ENCODE data around the gene ASXL2. TPM values are rescaled to one million over a fixed set of nuclear protein-coding genes. Genes with fewer than 3 reads are reported as not detected.

The ASXL2 gene
- total RNA-seq, 1 experiment from 2014 or later = 35.7 TPM

GRCh38 chr2:25742501-25742900 lies 135.8 kb downstream of the ASXL2 start:
- no TSS peak for BruUV-seq (replicated peaks)
- CTCF ChIA-PET = no interaction called here

GRCh38 chr2:25740810-25741381 lies 137.4 kb downstream of the ASXL2 start:
- Mint-ChIP-seq H3K27me3 (ENCODE audit: insufficient read depth, unreplicated experiment) (no peaks in the 10 kb centered on the region), H3K27ac (ENCODE audit: unreplicated experiment) (no peak overlapping the region), H3K4me1 (ENCODE audit: low read depth, unreplicated experiment) (no peaks in the 10 kb centered on the region), H3K36me3 (ENCODE audit: insufficient read depth, unreplicated experiment) (peaks cover 41% of the 10 kb centered on the region), H3K4me3 (ENCODE audit: unreplicated experiment) (no peak overlapping the region), H3K9me3 (ENCODE audit: unreplicated experiment) (no peaks in the 10 kb centered on the region)
- H3K36me3 ChIP-seq (ENCODE audit: control insufficient read depth, insufficient read depth, low read length) = peaks cover 2% of the 10 kb centered on the region
- no TSS peak for BruUV-seq (replicated peaks)
- ChIA-PET POLR2A (no interaction called here), CTCF (no interaction called here)
- H3K4me1 ChIP-seq = no peaks in the 10 kb centered on the region
- H3K4me3 ChIP-seq (ENCODE audit: low read depth, low read length) = no peak overlapping the region
- H3K27me3 ChIP-seq (replicated peaks; ENCODE audit: control insufficient read depth, insufficient read depth, low read length) = no peaks in the 10 kb centered on the region
- H3K9me3 ChIP-seq = no peaks in the 10 kb centered on the region
- no peak for DNase-seq
- TF ChIP-seq CTCF (IDR thresholded peaks at IDR 0.05; ENCODE audit: insufficient read depth in 1 of 2, low read depth in 1 of 2, low read length in 1 of 2, severe bottlenecking in 1 of 2, unreplicated experiment in 1 of 2) = no peak
- intact Hi-C loops (cut with micrococcal nuclease; ENCODE audit: unreplicated experiment) = no loop called here

More at GRCh38 chr2:25742501-25742900, 135.8 kb downstream of the ASXL2 start:
- Histone ChIP-seq H3K4me3 (ENCODE audit: low read depth, low read length) (no peak overlapping the region), H3K27me3 (replicated peaks; ENCODE audit: control insufficient read depth, insufficient read depth, low read length) (no peaks in the 10 kb centered on the region), H3K36me3 (ENCODE audit: control insufficient read depth, insufficient read depth, low read length) (peaks cover 2% of the 10 kb centered on the region), H3K9me3 (no peaks in the 10 kb centered on the region), H3K4me1 (no peaks in the 10 kb centered on the region)
- Mint-ChIP-seq H3K27ac (ENCODE audit: unreplicated experiment) (no peak overlapping the region), H3K9me3 (ENCODE audit: unreplicated experiment) (no peaks in the 10 kb centered on the region), H3K27me3 (ENCODE audit: insufficient read depth, unreplicated experiment) (no peaks in the 10 kb centered on the region), H3K36me3 (ENCODE audit: insufficient read depth, unreplicated experiment) (peaks cover 46% of the 10 kb centered on the region), H3K4me1 (ENCODE audit: low read depth, unreplicated experiment) (no peaks in the 10 kb centered on the region), H3K4me3 (ENCODE audit: unreplicated experiment) (no peak overlapping the region)
- DNase-seq = no peak
- POLR2A ChIA-PET = no interaction called here
- no peak for TF ChIP-seq CTCF (IDR thresholded peaks at IDR 0.05; ENCODE audit: insufficient read depth in 1 of 2, low read depth in 1 of 2, low read length in 1 of 2, severe bottlenecking in 1 of 2, unreplicated experiment in 1 of 2)
- intact Hi-C loops (cut with micrococcal nuclease; ENCODE audit: unreplicated experiment) = no loop called here

- no peak overlapping the region for H3K4me3 ChIP-seq (ENCODE audit: low read depth, low read length)
- Mint-ChIP-seq H3K27me3 (ENCODE audit: insufficient read depth, unreplicated experiment) (no peaks in the 10 kb centered on the region), H3K27ac (ENCODE audit: unreplicated experiment) (no peak overlapping the region), H3K4me1 (ENCODE audit: low read depth, unreplicated experiment) (no peaks in the 10 kb centered on the region), H3K36me3 (ENCODE audit: insufficient read depth, unreplicated experiment) (peaks cover 29% of the 10 kb centered on the region), H3K4me3 (ENCODE audit: unreplicated experiment) (no peak overlapping the region), H3K9me3 (ENCODE audit: unreplicated experiment) (no peaks in the 10 kb centered on the region)
- ChIA-PET CTCF (interaction anchor here (1.2 kb wide), 1 partner anchor 130 kb away, joined by 3 read pairs; no protein-coding TSS in a partner anchor), POLR2A (no interaction called here)
- no TSS peak for BruUV-seq (replicated peaks)
- intact Hi-C loops (cut with micrococcal nuclease; ENCODE audit: unreplicated experiment) = no loop called here
- no peaks in the 10 kb centered on the region for H3K4me1 ChIP-seq
- H3K9me3 ChIP-seq = no peaks in the 10 kb centered on the region
- no peak for TF ChIP-seq CTCF (IDR thresholded peaks at IDR 0.05; ENCODE audit: insufficient read depth in 1 of 2, low read depth in 1 of 2, low read length in 1 of 2, severe bottlenecking in 1 of 2, unreplicated experiment in 1 of 2)
- H3K36me3 ChIP-seq (ENCODE audit: control insufficient read depth, insufficient read depth, low read length) = peaks cover 2% of the 10 kb centered on the region
- no peaks in the 10 kb centered on the region for H3K27me3 ChIP-seq (replicated peaks; ENCODE audit: control insufficient read depth, insufficient read depth, low read length)
- DNase-seq = no peak
These were observed 139.6 kb downstream of the ASXL2 start for GRCh38 chr2:25738383-25739343.
